ENCODE measurements around the gene PLA2G7.
"Not testable (repeated sequence)": the region's sequence is repeated elsewhere in the genome, so short reads cannot be mapped to it uniquely, and the experiment has no call there.

Gene PLA2G7

GRCh38 chr6:46734867-46735719, at the start of gene PLA2G7:
PLA2G7 (minus strand) TSS chr6:46735375; CDS start chr6:46722891, 12,484 bp downstream.
- DNase-seq (ENCODE audit: insufficient read length, low spot score) (no peak), FAIRE-seq (no peak)
- no peak for TF ChIP-seq POLR2A (IDR thresholded peaks at IDR 0.05; ENCODE audit: low read depth, low read length)

DNA sequence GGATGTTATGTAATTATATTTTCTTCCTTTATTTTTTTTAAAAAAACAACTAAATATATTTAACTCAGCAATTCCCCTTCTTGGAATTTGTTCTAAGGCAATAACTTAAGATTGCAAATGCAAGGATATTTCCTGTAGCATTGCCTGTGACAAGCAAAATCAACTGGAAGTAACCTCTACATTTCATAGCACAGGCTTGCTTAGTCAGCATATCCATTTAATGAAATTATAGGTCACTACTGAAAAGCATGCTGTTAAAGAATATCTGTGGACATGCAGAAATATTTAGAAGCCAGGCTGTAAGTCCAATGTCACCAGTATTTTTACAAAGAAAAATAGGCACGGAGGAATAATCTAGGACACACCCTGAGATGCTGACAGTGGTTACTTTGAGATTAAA, 49.4 kb upstream of the PLA2G7 start:
- FAIRE-seq (no peak), DNase-seq (ENCODE audit: insufficient read length, low spot score) (no peak)
- TF ChIP-seq POLR2A (IDR thresholded peaks at IDR 0.05; ENCODE audit: low read depth, low read length), result no peak

DNA sequence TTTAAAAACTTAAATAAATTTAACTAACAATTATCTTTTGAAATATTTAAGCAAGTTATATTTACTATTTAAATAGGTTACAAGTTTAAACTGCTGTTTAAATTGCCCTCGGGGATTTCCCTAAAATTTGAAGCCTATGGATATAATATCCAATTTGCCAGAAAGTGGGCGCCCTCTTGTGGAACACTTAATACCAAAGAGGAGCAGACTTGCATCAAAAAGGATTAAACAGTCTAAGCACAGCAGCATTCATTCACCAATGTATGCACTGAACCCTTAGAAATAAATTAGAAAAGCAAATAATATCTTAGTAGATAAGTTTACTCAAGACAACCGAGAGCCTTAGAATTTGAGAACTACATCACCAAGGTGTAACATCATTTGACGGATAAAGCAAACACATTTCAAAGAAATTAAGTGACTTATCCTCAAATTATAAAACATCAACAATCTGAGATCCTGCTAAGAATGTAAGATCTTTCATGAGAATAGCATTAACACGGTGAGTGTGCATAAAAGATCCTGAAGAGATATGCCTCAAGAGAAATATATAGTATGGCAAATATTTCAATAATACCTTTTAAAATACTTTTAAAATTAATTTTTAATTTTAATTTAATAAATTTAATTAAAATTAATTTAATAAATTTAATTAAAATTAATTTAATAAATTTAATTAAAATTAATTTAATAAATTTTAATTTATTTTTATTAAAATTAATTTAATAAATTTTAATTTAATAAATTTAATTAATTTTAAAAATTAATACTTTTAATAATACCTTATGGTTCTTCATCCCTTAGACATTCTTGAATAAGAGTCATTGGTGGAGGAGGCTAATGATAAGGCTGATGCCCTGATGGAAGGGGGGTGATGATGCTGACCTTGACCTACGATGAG, 46.6 kb upstream of the PLA2G7 start:
- FAIRE-seq (peak; percentile 80), DNase-seq (ENCODE audit: insufficient read length, low spot score) (peak; percentile 26)
- no peak for TF ChIP-seq POLR2A (IDR thresholded peaks at IDR 0.05; ENCODE audit: low read depth, low read length)

- no peak for FAIRE-seq
- no peak for TF ChIP-seq POLR2A (IDR thresholded peaks at IDR 0.05; ENCODE audit: low read depth, low read length)
- DNase-seq (ENCODE audit: insufficient read length, low spot score), result no peak
Measured at GRCh38 chr6:46777476-46778346, 42.5 kb upstream of the PLA2G7 start.

- TF ChIP-seq POLR2A (IDR thresholded peaks at IDR 0.05; ENCODE audit: low read depth, low read length), result no peak
- FAIRE-seq (no peak), DNase-seq (ENCODE audit: insufficient read length, low spot score) (no peak)
Measured at GRCh38 chr6:46776070-46776712, 41.0 kb upstream of the PLA2G7 start.

- FAIRE-seq; DNase-seq (ENCODE audit: insufficient read length, low spot score): not testable (repeated sequence)
Measured at GRCh38 chr6:46774736-46775135, 39.6 kb upstream of the PLA2G7 start.

GRCh38 chr6:46773201-46773855, 38.2 kb upstream of the PLA2G7 start:
- TF ChIP-seq POLR2A (IDR thresholded peaks at IDR 0.05; ENCODE audit: low read depth, low read length), result no peak
- no peak for DNase-seq (ENCODE audit: insufficient read length, low spot score)
- no peak for FAIRE-seq

GRCh38 chr6:46772762-46773161, 37.6 kb upstream of the PLA2G7 start:
- TF ChIP-seq POLR2A (IDR thresholded peaks at IDR 0.05; ENCODE audit: low read depth, low read length), result no peak
- no peak for DNase-seq (ENCODE audit: insufficient read length, low spot score)
- no peak for FAIRE-seq

GRCh38 chr6:46772016-46772415, 36.8 kb upstream of the PLA2G7 start:
- no peak for DNase-seq (ENCODE audit: insufficient read length, low spot score)
- FAIRE-seq, result no peak
- no peak for TF ChIP-seq POLR2A (IDR thresholded peaks at IDR 0.05; ENCODE audit: low read depth, low read length)

DNA sequence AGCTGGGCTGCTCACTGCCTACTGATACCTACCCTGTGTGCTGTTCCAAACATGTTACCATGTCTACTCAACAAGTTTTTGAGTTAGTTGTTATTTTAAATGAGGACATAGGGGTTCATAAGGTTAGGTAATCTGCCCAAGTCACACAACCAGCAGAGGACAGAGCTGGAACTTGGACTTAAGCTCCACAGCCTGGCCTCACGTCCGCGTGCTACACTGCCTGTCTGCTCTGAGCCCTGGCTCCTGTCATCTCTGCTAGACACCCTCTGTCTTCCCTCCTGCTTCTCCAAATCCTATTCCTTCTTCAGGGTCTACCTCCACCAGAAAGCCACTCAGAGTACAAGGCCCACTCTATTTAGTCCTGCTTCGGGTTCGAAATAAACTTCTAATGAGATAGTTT, 29.8 kb upstream of the PLA2G7 start:
- no peak for DNase-seq (ENCODE audit: insufficient read length, low spot score)
- no peak for FAIRE-seq
- TF ChIP-seq POLR2A (IDR thresholded peaks at IDR 0.05; ENCODE audit: low read depth, low read length), result no peak

GRCh38 chr6:46764280-46764679, 29.1 kb upstream of the PLA2G7 start:
- DNase-seq (ENCODE audit: insufficient read length, low spot score); FAIRE-seq: not testable (repeated sequence)

GRCh38 chr6:46763466-46763865, 28.3 kb upstream of the PLA2G7 start:
- DNase-seq (ENCODE audit: insufficient read length, low spot score) (no peak), FAIRE-seq (no peak)
- no peak for TF ChIP-seq POLR2A (IDR thresholded peaks at IDR 0.05; ENCODE audit: low read depth, low read length)

DNA sequence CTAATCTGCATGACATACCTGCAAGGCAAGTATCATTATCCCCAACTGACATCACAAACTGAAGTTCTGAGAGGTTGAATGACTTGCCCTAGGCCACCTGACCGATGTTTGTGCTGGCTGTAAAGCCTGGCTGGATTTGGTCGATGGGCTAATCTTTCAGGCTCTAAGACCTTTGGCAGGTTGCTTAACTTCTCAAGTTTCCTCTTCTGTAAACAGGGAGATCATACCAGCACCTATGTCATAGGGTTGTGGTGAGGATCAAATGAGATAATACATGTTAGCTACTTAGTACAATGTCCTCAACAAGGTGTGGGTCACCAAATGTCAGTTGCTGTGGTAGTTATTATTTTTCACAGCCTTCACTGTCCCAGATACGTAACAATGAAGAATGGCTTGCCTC, 25.8 kb upstream of the PLA2G7 start:
- no peak for TF ChIP-seq POLR2A (IDR thresholded peaks at IDR 0.05; ENCODE audit: low read depth, low read length)
- FAIRE-seq (no peak), DNase-seq (ENCODE audit: insufficient read length, low spot score) (no peak)

Data from H54 (cell line).